Caco-2 (cell line): ENCODE measurements around the gene GIGYF1. TPM values are rescaled to one million over a fixed set of nuclear protein-coding genes. Genes with fewer than 3 reads are reported as not detected.

Source experiments
- BruUV-seq: library from RNA; stranded (reverse); fragments of 400-500 nt; replicated peaks from 2 replicates; lab custom pipeline; 2021; lab: Mats Ljungman, UMichigan
- CTCF ChIA-PET: fragments of 300-600 bp; sonication (Branson Sonifier 250); formaldehyde crosslinking; loops from one replicate; lab custom pipeline; 2022; ENCODE audit warnings: antibody characterized with exemption; lab: Charles Lee
- POLR2A ChIA-PET: fragments of 300-600 bp; sonication (Branson Sonifier 250); formaldehyde crosslinking; loops from one replicate; lab custom pipeline; 2022; ENCODE audit warnings: antibody characterized with exemption; lab: Charles Lee
- DNase-seq, 2 experiments: peaks; one replicate each; pipeline versions ENCODE4 v3.0.0 to v3.0.0-alpha.2; 2020 to 2022
- H3K27me3 ChIP-seq: replicated peaks from 2 replicates; pipeline ENCODE4 v1.6.0; 2011; ENCODE audit warnings: low read length; ENCODE audit not compliant: control insufficient read depth, insufficient read depth
- H3K36me3 ChIP-seq: 2 replicates; pipeline ENCODE4 v1.5.1; 2011; ENCODE audit warnings: low read length; ENCODE audit not compliant: control insufficient read depth, insufficient read depth
- H3K4me1 ChIP-seq: fragments of 250-450 bp; sonication (Bioruptor Pico); 2 replicates; pipeline ENCODE4 v1.5.1; 2020; ENCODE audit warnings: mild to moderate bottlenecking
- H3K4me3 ChIP-seq: 2 replicates; pipeline ENCODE4 v1.5.1; 2011; ENCODE audit warnings: low read depth, mild to moderate bottlenecking, control low read depth, low read length
- H3K9me3 ChIP-seq: fragments of 250-450 bp; sonication (Bioruptor Pico); 2 replicates; pipeline ENCODE4 v1.5.1; 2020; ENCODE audit warnings: mild to moderate bottlenecking, moderate library complexity
- H3K27ac Mint-ChIP-seq: one replicate; pipeline ENCODE4 v1.8.0; 2022; ENCODE audit warnings: mixed read lengths; ENCODE audit not compliant: unreplicated experiment
- H3K27me3 Mint-ChIP-seq: one replicate; pipeline ENCODE4 v1.8.0; 2022; ENCODE audit warnings: mixed read lengths; ENCODE audit not compliant: insufficient read depth, unreplicated experiment
- H3K36me3 Mint-ChIP-seq: one replicate; pipeline ENCODE4 v1.8.0; 2022; ENCODE audit warnings: mild to moderate bottlenecking, mixed read lengths; ENCODE audit not compliant: insufficient read depth, unreplicated experiment
- H3K4me1 Mint-ChIP-seq: one replicate; pipeline ENCODE4 v1.8.0; 2022; ENCODE audit warnings: low read depth, mixed read lengths; ENCODE audit not compliant: unreplicated experiment
- H3K4me3 Mint-ChIP-seq: one replicate; pipeline ENCODE4 v1.8.0; 2022; ENCODE audit warnings: mild to moderate bottlenecking, moderate library complexity, mixed read lengths; ENCODE audit not compliant: unreplicated experiment
- H3K9me3 Mint-ChIP-seq: one replicate; pipeline ENCODE4 v1.8.0; 2022; ENCODE audit warnings: mixed read lengths; ENCODE audit not compliant: unreplicated experiment
- intact Hi-C: fragments of 100-400 bp; cut with micrococcal nuclease; formaldehyde crosslinking; loops from one replicate; pipeline ENCODE4 v1.10.0; 2022; ENCODE audit not compliant: unreplicated experiment
- total RNA-seq: library from RNA; stranded (reverse); gene quantifications from 2 replicates; pipeline ENCODE4 v1.2.3, GENCODE V29; 2022
- TF ChIP-seq, protein P1 (sequence below), 2 experiments: fragments of 200-600 bp in 1 of 2; IDR thresholded peaks; 1 replicate in 1 of 2; 2 replicates in 1 of 2; pipeline versions ENCODE4 v1.5.1 to v1.8.0; 2011 to 2022; ENCODE audit warnings: antibody characterized with exemption in 1 of 2, control low read depth in 1 of 2, inconsistent platforms in 1 of 2, low read depth in 1 of 2, low read length in 1 of 2, mild to moderate bottlenecking in 1 of 2, moderate library complexity in 1 of 2; ENCODE audit not compliant: insufficient read depth in 1 of 2, severe bottlenecking in 1 of 2, unreplicated experiment in 1 of 2

The GIGYF1 gene
- total RNA-seq, 1 experiment from 2014 or later: 53.1 TPM

DNA sequence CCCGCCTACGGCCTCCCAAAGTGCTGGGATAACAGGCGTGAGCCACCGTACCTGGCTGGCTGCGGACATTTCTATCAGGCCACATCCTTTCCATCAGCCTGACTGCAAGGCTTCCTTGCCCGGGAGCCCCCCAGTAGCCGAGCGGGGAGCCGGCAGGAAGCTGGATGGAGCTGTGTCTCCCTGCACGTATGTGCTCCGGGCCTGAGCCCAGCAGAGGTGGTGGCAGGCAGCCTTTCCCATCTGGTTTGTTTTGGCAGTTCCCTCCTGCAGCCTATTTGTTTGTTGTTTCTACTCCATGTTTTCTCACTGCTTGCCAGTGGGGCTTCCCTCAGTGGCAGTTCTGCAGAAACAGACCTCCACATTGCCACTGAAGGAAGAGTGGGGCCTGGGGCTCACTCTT is 17.3 kb upstream of the GIGYF1 start:
- no TSS peak for BruUV-seq
- Mint-ChIP-seq H3K36me3 (peaks cover 7% of the 10 kb centered on the region), H3K27ac (no peak overlapping the region), H3K9me3 (no peaks in the 10 kb centered on the region), H3K4me1 (peaks cover 6% of the 10 kb centered on the region), H3K27me3 (no peaks in the 10 kb centered on the region), H3K4me3 (no peak overlapping the region)
- Histone ChIP-seq H3K27me3 (no peaks in the 10 kb centered on the region), H3K4me1 (peaks cover 23% of the 10 kb centered on the region), H3K36me3 (0 out of 2 replicates have a peak, but pooled peaks cover 1% of the 10 kb centered on the region), H3K4me3 (no peak overlapping the region), H3K9me3 (no peaks in the 10 kb centered on the region)
- TF ChIP-seq, protein P1, sequence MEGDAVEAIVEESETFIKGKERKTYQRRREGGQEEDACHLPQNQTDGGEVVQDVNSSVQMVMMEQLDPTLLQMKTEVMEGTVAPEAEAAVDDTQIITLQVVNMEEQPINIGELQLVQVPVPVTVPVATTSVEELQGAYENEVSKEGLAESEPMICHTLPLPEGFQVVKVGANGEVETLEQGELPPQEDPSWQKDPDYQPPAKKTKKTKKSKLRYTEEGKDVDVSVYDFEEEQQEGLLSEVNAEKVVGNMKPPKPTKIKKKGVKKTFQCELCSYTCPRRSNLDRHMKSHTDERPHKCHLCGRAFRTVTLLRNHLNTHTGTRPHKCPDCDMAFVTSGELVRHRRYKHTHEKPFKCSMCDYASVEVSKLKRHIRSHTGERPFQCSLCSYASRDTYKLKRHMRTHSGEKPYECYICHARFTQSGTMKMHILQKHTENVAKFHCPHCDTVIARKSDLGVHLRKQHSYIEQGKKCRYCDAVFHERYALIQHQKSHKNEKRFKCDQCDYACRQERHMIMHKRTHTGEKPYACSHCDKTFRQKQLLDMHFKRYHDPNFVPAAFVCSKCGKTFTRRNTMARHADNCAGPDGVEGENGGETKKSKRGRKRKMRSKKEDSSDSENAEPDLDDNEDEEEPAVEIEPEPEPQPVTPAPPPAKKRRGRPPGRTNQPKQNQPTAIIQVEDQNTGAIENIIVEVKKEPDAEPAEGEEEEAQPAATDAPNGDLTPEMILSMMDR (IDR thresholded peaks at IDR 0.05; ENCODE audit: insufficient read depth in 1 of 2, low read depth in 1 of 2, low read length in 1 of 2, severe bottlenecking in 1 of 2, unreplicated experiment in 1 of 2): no peak
- intact Hi-C loops: no loop called here
- no peak for DNase-seq
- ChIA-PET POLR2A (no interaction called here), CTCF (no interaction called here)

DNA sequence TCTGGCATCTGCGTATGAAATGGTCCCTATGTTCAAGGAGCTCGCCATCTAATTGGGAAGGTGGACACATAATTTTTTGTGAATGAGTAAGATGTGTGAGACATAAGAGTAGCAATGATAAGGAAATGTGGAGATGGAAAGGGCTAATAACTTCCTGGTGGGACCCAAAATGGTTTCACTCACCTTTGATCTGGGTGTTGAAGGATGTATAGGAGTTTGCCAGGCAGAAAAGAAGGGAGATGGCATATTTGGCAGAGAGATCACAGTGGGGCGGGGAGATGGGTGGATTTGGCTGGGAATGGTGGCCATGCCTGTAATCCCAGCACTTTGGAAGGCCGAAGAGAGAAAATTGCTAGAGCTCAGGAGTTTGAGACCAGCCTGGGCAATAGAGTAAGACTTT is 16.4 kb upstream of the GIGYF1 start:
- CTCF ChIA-PET: no interaction called here
- Histone ChIP-seq H3K4me3 (no peak overlapping the region), H3K9me3 (no peaks in the 10 kb centered on the region), H3K4me1 (peaks cover 23% of the 10 kb centered on the region), H3K36me3 (0 out of 2 replicates have a peak, but pooled peaks cover 1% of the 10 kb centered on the region), H3K27me3 (no peaks in the 10 kb centered on the region)
- intact Hi-C loops: no loop called here
- TF ChIP-seq, protein P1 (IDR thresholded peaks at IDR 0.05; ENCODE audit: insufficient read depth in 1 of 2, low read depth in 1 of 2, low read length in 1 of 2, severe bottlenecking in 1 of 2, unreplicated experiment in 1 of 2): no peak
- no peak overlapping the region for H3K27ac Mint-ChIP-seq
- no TSS peak for BruUV-seq
- POLR2A ChIA-PET: no interaction called here
- H3K9me3 Mint-ChIP-seq: no peaks in the 10 kb centered on the region
- peaks cover 11% of the 10 kb centered on the region for H3K36me3 Mint-ChIP-seq
- H3K27me3 Mint-ChIP-seq: no peaks in the 10 kb centered on the region
- no peak overlapping the region for H3K4me3 Mint-ChIP-seq
- H3K4me1 Mint-ChIP-seq: peaks cover 6% of the 10 kb centered on the region
- no peak for DNase-seq

DNA sequence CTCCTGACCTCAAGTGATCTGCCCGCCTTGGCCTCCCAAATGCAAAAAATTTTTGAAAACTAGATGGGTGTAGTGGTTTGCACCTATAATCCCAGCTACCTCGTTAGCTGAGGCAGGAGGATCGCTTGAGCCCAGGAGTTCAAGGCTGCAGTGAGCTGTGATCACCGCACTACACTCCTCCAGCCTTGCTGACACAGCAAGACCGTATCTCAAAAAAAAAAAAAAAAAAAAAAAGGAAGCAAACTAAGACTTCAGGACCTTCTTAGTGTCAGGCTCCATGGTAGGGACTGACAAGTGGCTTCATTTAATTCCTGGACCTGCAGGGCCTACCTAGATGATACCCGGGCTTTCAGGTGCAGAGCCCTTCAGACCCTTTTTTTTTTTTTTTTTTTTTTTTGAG is 14.3 kb upstream of the GIGYF1 start:
- no peaks in the 10 kb centered on the region for H3K9me3 ChIP-seq
- H3K36me3 ChIP-seq: 0 out of 2 replicates have a peak, but pooled peaks cover 1% of the 10 kb centered on the region
- H3K4me1 ChIP-seq: peaks cover 16% of the 10 kb centered on the region
- H3K36me3 Mint-ChIP-seq: peaks cover 11% of the 10 kb centered on the region
- no peaks in the 10 kb centered on the region for H3K27me3 Mint-ChIP-seq
- peaks cover 6% of the 10 kb centered on the region for H3K4me1 Mint-ChIP-seq
- BruUV-seq: no TSS peak
- no peaks in the 10 kb centered on the region for H3K27me3 ChIP-seq
- no peak overlapping the region for H3K4me3 Mint-ChIP-seq
- CTCF ChIA-PET: interaction anchor here (0.7 kb wide), 1 partner anchor 16 kb away, joined by 3 read pairs; no protein-coding TSS in a partner anchor
- intact Hi-C loops: no loop called here
- no peaks in the 10 kb centered on the region for H3K9me3 Mint-ChIP-seq
- DNase-seq: no peak
- no peak overlapping the region for H3K27ac Mint-ChIP-seq
- TF ChIP-seq, protein P1 (IDR thresholded peaks at IDR 0.05; ENCODE audit: insufficient read depth in 1 of 2, low read depth in 1 of 2, low read length in 1 of 2, severe bottlenecking in 1 of 2, unreplicated experiment in 1 of 2): no peak
- no peak overlapping the region for H3K4me3 ChIP-seq
- POLR2A ChIA-PET: no interaction called here
